Suprapubic skin (tissue), 3 donors: ENCODE results near the gene SLC1A5.

ENCODE experiments used
- EP300 ChIP-seq: sonication (generic); formaldehyde crosslinking; IDR thresholded peaks from one replicate; pipeline ENCODE4 v1.6.1; 2017; ENCODE audit warnings: antibody characterized with exemption
- POLR2A ChIP-seq, 2 donors: fragments of 450-650 bp; IDR thresholded peaks; one replicate each; pipeline ENCODE4 v1.6.1; 2017; ENCODE audit warnings: antibody characterized with exemption in 2 of 2, mild to moderate bottlenecking in 2 of 2, moderate library complexity in 2 of 2
- TF ChIP-seq, protein P1 (sequence below), 2 donors: fragments of 200-600 bp in 1 of 2; fragments of 450-650 bp in 1 of 2; sonication (generic) in 1 of 2; IDR thresholded peaks; one replicate each; pipeline ENCODE4 v1.5.1; 2016 to 2019; ENCODE audit warnings: antibody characterized with exemption in 2 of 2, mild to moderate bottlenecking in 1 of 2, moderate library complexity in 1 of 2

GRCh38 chr19:46766569-46767317 is 21.7 kb downstream of the SLC1A5 start:
- TF ChIP-seq EP300 (no peak), POLR2A (IDR thresholded peaks at IDR 0.05) (no peak)
- TF ChIP-seq, protein P1, sequence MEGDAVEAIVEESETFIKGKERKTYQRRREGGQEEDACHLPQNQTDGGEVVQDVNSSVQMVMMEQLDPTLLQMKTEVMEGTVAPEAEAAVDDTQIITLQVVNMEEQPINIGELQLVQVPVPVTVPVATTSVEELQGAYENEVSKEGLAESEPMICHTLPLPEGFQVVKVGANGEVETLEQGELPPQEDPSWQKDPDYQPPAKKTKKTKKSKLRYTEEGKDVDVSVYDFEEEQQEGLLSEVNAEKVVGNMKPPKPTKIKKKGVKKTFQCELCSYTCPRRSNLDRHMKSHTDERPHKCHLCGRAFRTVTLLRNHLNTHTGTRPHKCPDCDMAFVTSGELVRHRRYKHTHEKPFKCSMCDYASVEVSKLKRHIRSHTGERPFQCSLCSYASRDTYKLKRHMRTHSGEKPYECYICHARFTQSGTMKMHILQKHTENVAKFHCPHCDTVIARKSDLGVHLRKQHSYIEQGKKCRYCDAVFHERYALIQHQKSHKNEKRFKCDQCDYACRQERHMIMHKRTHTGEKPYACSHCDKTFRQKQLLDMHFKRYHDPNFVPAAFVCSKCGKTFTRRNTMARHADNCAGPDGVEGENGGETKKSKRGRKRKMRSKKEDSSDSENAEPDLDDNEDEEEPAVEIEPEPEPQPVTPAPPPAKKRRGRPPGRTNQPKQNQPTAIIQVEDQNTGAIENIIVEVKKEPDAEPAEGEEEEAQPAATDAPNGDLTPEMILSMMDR (IDR thresholded peaks at IDR 0.05), result peak in 1 of 2 donors; percentile 59
